HUES6 (cell line): ENCODE results near the gene NCKAP5.

Experiments used
- H3K27ac ChIP-seq: 2 replicates; pipeline ENCODE4 v1.7.0; 2013; ENCODE audit warnings: low read depth, mild to moderate bottlenecking, low read length, inconsistent platforms
- H3K27me3 ChIP-seq: 2 replicates; pipeline ENCODE4 v1.6.1; 2013; ENCODE audit warnings: low read length; ENCODE audit not compliant: control insufficient read depth, insufficient read depth
- H3K36me3 ChIP-seq: 2 replicates; pipeline ENCODE4 v1.6.1; 2013; ENCODE audit warnings: low read length; ENCODE audit not compliant: control insufficient read depth, insufficient read depth
- H3K4me1 ChIP-seq: 2 replicates; pipeline ENCODE4 v1.6.1; 2013; ENCODE audit warnings: low read length; ENCODE audit not compliant: control insufficient read depth, insufficient read depth
- H3K4me3 ChIP-seq: 2 replicates; pipeline ENCODE4 v1.5.1; 2013; ENCODE audit warnings: low read depth, low read length
- H3K9ac ChIP-seq: one replicate; pipeline ENCODE4 v1.6.1; 2013; ENCODE audit warnings: mild to moderate bottlenecking, low read length
- H3K9me3 ChIP-seq: 2 replicates; pipeline ENCODE4 v1.6.1; 2013; ENCODE audit warnings: low read depth, low read length; ENCODE audit not compliant: control insufficient read depth, insufficient read depth

The NCKAP5 gene

DNA sequence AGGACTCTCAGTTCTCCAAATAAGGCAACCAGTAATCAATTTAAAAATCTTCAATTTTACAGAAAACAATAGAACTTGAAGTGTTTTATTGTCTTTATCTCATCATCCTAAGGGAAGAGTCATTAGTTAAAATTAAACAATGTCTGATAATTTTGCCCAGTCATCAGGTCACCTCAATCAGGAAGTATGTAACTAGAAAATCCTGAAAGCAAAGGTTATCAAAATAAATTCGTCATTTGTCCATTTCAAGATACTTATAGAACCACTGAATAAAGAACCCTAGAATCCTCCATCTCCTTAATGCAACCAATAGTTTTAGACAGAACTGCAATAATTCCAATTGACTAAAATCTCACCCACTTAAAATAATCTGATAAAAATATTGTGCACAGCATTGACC is 115.2 kb downstream of the NCKAP5 start:
- H3K36me3 ChIP-seq: no peaks in the 10 kb centered on the region
- H3K27ac ChIP-seq: no peak overlapping the region
- no peaks in the 10 kb centered on the region for H3K4me1 ChIP-seq

DNA sequence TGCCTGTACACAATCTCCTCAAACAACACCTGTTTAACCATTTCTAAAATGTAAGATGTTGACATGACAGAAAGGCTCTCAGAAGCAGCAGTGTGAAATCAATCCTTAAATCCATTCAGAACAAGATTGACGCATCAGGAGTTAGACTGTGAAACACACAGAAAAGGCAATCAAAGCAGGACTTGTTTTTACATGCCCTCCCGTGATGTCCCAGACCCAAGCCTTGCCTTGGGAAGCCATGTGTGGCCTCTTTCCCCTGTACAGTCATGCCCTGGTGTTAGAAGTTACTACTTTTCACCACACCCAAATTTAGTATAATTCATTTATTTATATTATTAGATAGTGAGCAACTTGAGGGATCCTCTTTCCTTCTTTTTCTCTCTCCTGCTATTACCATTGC is 115.7 kb downstream of the NCKAP5 start:
- H3K27ac ChIP-seq: no peak overlapping the region
- H3K9ac ChIP-seq: no peak overlapping the region
- no peaks in the 10 kb centered on the region for H3K9me3 ChIP-seq
- no peaks in the 10 kb centered on the region for H3K4me1 ChIP-seq
- no peak overlapping the region for H3K4me3 ChIP-seq
- H3K36me3 ChIP-seq: no peaks in the 10 kb centered on the region
- H3K27me3 ChIP-seq: no peaks in the 10 kb centered on the region

More for the DNA sequence above, 115.2 kb downstream of the NCKAP5 start:
- no peak overlapping the region for H3K9ac ChIP-seq
- no peaks in the 10 kb centered on the region for H3K9me3 ChIP-seq
- H3K27me3 ChIP-seq: no peaks in the 10 kb centered on the region
- H3K4me3 ChIP-seq: no peak overlapping the region

DNA sequence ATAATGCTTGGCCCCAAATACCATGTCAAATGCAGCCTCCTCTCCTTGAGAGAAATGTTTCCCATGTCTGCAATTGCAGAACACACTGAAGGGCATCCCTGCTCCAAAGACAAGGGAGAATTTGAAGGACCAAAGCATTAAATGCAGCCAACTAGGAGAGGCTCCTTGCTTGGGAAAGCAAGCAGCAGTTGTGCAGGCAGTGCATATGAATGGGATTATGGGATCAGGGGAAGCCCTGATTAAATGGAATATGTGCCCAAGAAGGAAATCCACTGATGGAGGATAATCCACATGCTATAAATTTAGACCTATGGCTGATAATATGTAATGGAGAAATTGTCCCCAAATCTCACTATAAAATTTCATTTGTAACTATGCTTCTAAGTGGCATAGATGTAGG is 116.1 kb downstream of the NCKAP5 start:
- Histone ChIP-seq H3K9ac (no peak overlapping the region), H3K27ac (no peak overlapping the region), H3K9me3 (no peaks in the 10 kb centered on the region), H3K36me3 (no peaks in the 10 kb centered on the region), H3K4me3 (no peak overlapping the region), H3K4me1 (no peaks in the 10 kb centered on the region), H3K27me3 (no peaks in the 10 kb centered on the region)

DNA sequence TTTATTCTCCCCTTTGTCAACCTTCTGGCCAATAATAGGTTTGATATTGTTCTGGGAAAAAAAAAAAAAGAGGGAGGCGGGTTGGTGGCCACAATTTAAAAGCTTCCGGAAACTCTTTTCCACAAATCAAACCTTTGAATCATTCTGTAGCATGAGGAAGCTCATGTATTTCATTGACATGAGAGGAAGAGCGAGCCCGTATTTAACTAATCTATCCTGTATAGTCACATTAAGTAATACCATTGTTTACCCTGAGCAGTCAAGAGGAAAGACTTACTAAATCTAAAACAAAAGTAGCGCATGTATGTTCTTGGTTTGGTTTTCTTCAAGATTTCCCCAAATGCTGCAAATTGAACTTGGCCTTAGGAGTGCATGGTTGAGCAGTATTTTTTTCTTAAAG is 120.1 kb downstream of the NCKAP5 start:
- no peaks in the 10 kb centered on the region for H3K27me3 ChIP-seq
- no peaks in the 10 kb centered on the region for H3K36me3 ChIP-seq
- no peak overlapping the region for H3K4me3 ChIP-seq
- no peaks in the 10 kb centered on the region for H3K4me1 ChIP-seq
- no peak overlapping the region for H3K9ac ChIP-seq
- no peak overlapping the region for H3K27ac ChIP-seq
- no peaks in the 10 kb centered on the region for H3K9me3 ChIP-seq

DNA sequence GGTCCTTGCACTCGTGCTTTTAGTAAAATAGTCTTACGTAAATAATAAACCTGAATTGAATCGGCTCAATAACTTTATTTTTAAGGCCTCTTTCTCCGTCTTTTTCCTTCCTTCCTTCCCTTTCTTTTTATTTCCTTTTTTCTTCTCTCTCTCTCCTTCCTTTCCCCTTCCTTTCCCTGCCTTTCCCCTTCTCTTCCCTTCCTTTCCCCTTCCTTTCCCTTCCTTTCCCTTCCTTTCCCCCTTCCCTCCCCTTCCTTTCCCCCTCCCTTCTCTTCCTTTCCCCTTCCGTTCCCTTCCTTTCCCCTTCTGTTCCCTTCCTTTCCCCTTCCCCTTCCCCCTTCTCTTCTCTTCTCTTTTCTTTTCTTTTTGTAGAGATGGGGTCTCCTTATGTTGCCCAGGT is 121.0 kb downstream of the NCKAP5 start:
- H3K36me3 ChIP-seq: no peaks in the 10 kb centered on the region
- no peak overlapping the region for H3K27ac ChIP-seq
- no peaks in the 10 kb centered on the region for H3K27me3 ChIP-seq
- no peak overlapping the region for H3K9ac ChIP-seq
- no peak overlapping the region for H3K4me3 ChIP-seq
- no peaks in the 10 kb centered on the region for H3K9me3 ChIP-seq
- H3K4me1 ChIP-seq: no peaks in the 10 kb centered on the region

DNA sequence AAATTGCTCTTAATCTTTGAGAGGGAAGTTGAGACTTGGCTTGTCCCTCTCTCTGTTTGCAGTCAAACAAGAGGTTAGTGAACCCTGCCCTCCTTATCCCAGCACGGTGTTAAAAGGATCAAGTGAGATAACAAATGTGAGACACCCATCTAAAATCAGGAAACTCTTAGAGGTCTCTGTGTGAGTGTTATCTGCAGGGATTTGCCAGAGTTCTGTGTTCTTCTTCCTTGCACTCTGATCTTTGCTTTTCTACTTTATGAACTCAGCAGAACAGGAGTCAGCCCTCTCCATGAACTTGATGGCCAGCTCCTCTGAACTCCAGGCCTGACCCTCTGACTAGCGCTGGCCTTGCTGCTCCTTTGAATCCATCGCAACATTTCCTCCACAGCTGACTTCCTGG is 123.8 kb downstream of the NCKAP5 start:
- Histone ChIP-seq H3K27me3 (no peaks in the 10 kb centered on the region), H3K9ac (no peak overlapping the region), H3K4me1 (no peaks in the 10 kb centered on the region), H3K4me3 (no peak overlapping the region), H3K36me3 (no peaks in the 10 kb centered on the region), H3K27ac (no peak overlapping the region), H3K9me3 (no peaks in the 10 kb centered on the region)

DNA sequence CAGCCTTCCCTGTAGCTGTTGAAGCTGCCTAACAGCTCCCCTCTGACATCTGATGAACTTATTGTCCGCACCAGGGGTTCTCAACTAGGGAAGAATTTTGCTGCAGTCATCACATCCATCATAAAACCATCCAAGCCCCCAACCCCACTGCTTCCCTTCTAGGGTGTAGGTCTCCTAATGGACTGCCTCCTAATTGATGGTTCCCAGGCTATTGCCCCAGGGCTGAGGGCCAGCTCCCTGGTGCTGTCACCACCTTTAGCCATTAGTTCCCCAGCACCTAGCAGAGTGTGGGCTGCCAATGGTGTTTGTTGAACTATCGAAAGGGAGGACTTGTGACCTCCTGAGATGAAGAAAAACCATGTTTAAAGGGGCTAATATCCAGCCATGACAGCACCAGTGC is 125.9 kb downstream of the NCKAP5 start:
- no peaks in the 10 kb centered on the region for H3K9me3 ChIP-seq
- no peaks in the 10 kb centered on the region for H3K27me3 ChIP-seq
- H3K36me3 ChIP-seq: no peaks in the 10 kb centered on the region
- H3K4me3 ChIP-seq: no peak overlapping the region
- no peak overlapping the region for H3K9ac ChIP-seq
- H3K27ac ChIP-seq: no peak overlapping the region
- H3K4me1 ChIP-seq: no peaks in the 10 kb centered on the region

DNA sequence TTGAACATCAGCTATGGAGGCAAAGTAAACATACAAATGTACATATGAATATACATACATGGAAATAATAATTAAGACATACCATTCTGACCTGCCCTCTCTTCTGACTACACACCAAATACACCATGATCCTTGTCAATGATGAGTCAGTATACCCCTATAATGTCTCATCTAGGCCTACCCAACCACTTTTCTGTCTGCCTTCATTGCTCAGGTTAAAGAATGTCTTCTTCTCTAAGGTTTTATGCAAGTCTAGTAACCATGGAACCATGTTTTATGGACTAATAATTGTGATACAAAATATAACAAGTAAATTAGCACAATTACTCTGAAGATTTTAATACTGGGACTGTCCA is 128.7 kb downstream of the NCKAP5 start:
- no peak overlapping the region for H3K4me3 ChIP-seq
- H3K9ac ChIP-seq: no peak overlapping the region
- no peaks in the 10 kb centered on the region for H3K27me3 ChIP-seq
- H3K27ac ChIP-seq: no peak overlapping the region
- H3K36me3 ChIP-seq: no peaks in the 10 kb centered on the region
- H3K4me1 ChIP-seq: no peaks in the 10 kb centered on the region
- H3K9me3 ChIP-seq: no peaks in the 10 kb centered on the region

DNA sequence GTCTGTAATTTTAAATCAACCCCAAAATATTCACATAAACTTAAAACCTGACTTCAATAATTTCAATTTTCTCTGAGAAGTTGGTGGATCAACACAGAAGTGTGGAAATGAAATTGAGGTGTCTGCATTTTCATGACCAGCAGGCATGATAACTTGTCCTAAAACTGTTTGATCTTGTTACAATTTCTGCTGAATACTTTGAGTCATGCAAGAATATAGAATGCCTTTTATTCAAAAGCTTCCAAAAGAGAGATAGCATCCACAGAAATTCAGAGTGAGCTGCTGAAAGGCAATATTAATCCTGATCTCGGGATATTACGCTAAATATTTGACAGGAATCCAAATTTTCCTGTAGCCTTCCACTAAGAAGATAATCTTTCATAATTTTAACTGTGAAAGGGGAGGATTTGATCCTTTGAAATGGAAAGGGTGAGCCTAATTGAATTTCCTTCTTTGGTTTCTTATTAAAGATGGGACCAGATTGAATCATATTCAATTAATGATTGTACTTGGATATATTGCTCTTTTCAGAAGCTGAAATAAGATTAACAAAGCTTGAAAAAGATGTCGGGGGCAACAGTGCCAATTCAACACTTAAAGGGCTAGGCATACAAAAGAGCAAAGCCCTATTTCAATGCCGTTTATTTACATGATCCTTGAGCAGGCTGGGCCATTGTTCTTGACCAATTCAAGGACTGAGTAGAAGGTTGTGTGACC is 129.3 kb downstream of the NCKAP5 start:
- Histone ChIP-seq H3K4me3 (no peak overlapping the region), H3K4me1 (no peaks in the 10 kb centered on the region)

DNA sequence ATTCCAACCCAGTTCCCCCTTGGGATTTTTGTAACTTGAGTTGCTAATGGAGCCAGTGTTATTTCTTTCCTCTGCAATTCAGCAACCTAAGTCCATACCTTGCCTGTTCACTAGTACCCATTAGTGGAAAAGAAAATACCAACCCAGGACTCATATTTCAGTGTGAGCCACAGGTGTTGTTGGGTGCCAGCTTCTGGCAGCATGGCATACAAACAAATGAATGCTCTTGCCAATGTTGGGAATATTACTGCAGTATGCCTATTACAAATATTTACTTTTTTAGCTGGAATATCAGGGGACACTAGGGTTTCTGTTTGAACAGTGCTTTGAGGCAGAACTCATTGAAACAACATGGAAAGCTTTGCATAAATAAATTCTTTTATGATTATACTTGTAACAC is 130.2 kb downstream of the NCKAP5 start:
- Histone ChIP-seq H3K4me1 (no peaks in the 10 kb centered on the region), H3K9ac (no peak overlapping the region), H3K9me3 (no peaks in the 10 kb centered on the region), H3K4me3 (no peak overlapping the region), H3K27me3 (no peaks in the 10 kb centered on the region), H3K27ac (no peak overlapping the region), H3K36me3 (no peaks in the 10 kb centered on the region)

More for the DNA sequence above, 129.3 kb downstream of the NCKAP5 start:
- no peak overlapping the region for H3K27ac ChIP-seq
- no peaks in the 10 kb centered on the region for H3K36me3 ChIP-seq
- no peak overlapping the region for H3K9ac ChIP-seq
- no peaks in the 10 kb centered on the region for H3K9me3 ChIP-seq
- H3K27me3 ChIP-seq: no peaks in the 10 kb centered on the region

DNA sequence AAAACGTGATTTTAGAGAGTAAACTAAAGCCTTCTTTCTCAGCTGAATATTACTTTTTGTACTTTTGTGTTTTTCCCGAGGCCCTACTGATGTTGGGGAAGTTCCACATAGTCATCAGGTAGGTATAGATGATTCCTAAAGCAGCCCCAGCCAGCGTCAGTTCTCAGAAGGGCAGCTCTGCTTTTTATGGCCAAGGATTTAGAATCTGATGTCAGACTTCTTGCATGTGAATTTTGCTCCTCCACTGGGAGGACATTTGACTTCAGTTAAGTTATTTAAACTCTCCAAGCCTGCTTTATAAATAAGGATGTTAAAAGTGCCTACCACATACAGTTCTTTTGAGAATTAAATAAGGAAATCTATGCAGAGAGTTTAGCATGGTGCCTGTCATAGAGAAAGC is 130.8 kb downstream of the NCKAP5 start:
- H3K27ac ChIP-seq: no peak overlapping the region
- no peak overlapping the region for H3K9ac ChIP-seq
- no peaks in the 10 kb centered on the region for H3K9me3 ChIP-seq
- H3K4me1 ChIP-seq: no peaks in the 10 kb centered on the region
- no peaks in the 10 kb centered on the region for H3K27me3 ChIP-seq
- H3K4me3 ChIP-seq: no peak overlapping the region
- no peaks in the 10 kb centered on the region for H3K36me3 ChIP-seq
